Measurements from ENCODE around the gene SFRP5.

The SFRP5 gene

GRCh38 chr10:97773096-97773495 lies 1.3 kb upstream of the SFRP5 start:
- Histone ChIP-seq H3K27me3 (peaks cover 0 to 49% of the 10 kb centered on the region in 2 donors), H3K27ac (no peak overlapping the region), H3K4me1 (peaks cover 0 to 14% (median 12%) of the 10 kb centered on the region in 4 donors), H3K36me3 (no peaks in the 10 kb centered on the region), H3K9me3 (no peaks in the 10 kb centered on the region), H3K4me3 (no peak overlapping the region)
- intact Hi-C loops (cut with DNase I; ENCODE audit: low total_unique reads), result no loop called here
- TF ChIP-seq, protein P1, sequence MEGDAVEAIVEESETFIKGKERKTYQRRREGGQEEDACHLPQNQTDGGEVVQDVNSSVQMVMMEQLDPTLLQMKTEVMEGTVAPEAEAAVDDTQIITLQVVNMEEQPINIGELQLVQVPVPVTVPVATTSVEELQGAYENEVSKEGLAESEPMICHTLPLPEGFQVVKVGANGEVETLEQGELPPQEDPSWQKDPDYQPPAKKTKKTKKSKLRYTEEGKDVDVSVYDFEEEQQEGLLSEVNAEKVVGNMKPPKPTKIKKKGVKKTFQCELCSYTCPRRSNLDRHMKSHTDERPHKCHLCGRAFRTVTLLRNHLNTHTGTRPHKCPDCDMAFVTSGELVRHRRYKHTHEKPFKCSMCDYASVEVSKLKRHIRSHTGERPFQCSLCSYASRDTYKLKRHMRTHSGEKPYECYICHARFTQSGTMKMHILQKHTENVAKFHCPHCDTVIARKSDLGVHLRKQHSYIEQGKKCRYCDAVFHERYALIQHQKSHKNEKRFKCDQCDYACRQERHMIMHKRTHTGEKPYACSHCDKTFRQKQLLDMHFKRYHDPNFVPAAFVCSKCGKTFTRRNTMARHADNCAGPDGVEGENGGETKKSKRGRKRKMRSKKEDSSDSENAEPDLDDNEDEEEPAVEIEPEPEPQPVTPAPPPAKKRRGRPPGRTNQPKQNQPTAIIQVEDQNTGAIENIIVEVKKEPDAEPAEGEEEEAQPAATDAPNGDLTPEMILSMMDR (IDR thresholded peaks at IDR 0.05), result no peak
- no peak for DNase-seq

DNA sequence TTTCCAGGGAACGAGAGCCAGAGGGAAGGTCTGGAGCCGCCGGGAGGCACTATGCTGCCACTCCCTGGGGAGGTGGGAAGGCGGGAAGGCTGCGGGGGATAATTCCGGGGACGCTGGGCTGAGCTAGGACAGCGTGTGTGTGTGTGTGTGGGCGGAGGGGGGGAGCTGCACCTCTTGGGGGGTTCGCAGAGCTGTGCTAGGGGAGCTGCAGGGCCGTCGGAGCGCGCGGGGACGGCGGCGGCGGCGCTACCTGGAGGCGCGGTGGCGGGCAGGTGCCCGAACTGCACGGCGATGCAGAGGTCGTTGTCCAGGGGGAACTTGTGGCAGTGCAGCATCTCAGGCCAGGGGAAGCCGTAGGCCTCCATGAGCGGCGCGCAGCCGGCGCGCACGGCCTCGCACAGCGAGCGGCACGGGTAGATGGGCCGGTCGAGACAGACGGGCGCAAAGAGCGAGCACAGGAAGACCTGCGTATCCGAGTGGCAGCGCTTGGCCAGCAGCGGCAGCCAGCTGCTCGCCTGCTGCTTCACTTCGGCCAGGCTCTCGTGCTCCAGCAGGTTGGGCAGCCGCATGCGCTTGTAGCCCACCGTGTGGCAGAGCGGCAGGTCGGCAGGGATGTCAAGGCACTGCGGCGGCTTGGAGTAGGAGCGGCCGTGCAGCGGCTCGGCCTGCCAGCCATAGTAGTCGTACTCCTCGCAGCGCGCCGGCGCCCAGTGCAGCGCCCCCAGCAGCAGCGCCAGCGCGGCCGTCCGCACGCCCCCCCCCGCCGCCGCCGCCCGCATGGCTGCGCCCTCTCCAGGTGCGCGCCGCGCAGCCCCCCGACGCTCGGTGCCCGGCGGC lies 526 bp downstream of the SFRP5 start:
- intact Hi-C loops (cut with DNase I; ENCODE audit: low total_unique reads), result no loop called here
- DNase-seq, result no peak
- TF ChIP-seq, protein P1 (IDR thresholded peaks at IDR 0.05), result no peak
- Histone ChIP-seq H3K4me3 (no peak overlapping the region), H3K4me1 (peaks cover 0 to 14% (median 12%) of the 10 kb centered on the region in 4 donors), H3K9me3 (no peaks in the 10 kb centered on the region), H3K27ac (no peak overlapping the region), H3K36me3 (no peaks in the 10 kb centered on the region), H3K27me3 (peaks cover 0 to 49% of the 10 kb centered on the region in 2 donors)

DNA sequence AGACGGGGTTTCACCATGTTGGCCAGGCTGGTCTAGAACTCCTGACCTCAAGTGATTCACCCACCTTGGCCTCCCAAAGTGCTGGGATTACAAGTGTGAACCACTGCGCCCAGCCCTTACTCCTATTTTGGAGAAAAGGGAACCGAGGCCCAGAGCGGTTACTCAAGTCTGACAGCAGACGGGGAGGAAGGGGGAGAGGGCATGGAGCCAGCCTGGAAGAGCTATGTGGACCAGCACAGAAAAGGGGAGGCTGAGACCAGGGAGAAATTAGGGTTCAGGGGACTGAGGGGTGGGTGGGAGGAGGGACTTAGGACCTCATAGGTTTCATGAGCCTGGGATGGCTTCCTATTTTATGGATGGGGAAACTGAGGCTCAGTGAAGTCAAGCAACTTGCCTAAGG lies 1.5 kb downstream of the SFRP5 start:
- H3K27me3 ChIP-seq, result peaks cover 0 to 49% of the 10 kb centered on the region in 2 donors

DNA sequence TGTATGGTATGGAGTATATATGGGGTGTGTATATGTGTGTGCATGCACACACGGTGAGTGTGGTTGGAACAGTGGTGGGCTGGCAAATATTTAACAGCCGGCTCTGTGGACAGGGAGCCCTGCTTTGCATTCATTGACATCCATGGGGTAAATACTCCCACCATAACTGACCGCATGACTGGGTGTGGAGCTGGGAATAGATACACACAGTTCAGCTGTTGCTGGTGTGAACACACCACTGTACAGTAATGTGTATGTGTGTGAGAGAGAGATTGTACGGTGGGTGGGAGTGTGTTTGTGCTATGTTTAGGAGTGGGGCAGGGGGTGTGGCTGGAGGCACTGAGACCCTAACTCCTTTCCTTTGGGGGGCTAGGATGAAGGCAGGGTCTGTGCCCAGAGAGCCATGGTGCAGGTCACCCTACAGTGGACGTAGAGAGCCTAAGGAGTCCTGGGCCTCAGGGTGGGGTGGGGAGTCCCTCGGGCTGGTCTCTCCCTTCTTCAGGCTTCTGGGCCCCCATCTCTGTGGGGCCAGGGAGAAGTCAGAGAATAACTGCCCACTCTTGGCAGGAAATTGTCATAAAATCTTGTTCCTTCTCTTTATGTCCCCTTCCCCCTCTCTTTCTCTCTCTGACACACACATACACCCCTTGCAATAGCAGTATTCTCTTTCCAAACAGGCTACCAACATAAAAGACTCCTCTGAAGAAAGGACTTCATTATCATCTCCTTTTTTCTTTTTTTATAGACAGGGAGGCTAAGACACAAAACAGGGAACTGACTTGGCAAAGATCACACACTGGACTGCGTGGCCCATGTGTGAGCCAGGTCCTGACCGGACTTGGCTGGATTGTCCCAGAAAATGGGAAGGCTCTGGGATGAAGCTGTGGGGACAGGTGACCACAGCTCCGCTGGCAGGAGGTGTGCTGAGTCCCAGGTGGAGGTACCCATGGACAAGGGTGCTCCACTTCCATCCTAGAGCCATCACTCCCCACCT lies 3.2 kb downstream of the SFRP5 start:
- Histone ChIP-seq H3K4me3 (no peak overlapping the region), H3K27ac (no peak overlapping the region), H3K4me1 (peaks cover 0 to 14% (median 12%) of the 10 kb centered on the region in 4 donors), H3K36me3 (no peaks in the 10 kb centered on the region), H3K9me3 (no peaks in the 10 kb centered on the region), H3K27me3 (peaks cover 0 to 44% of the 10 kb centered on the region in 2 donors)
- intact Hi-C loops (cut with DNase I; ENCODE audit: low total_unique reads), result no loop called here
- TF ChIP-seq, protein P1 (IDR thresholded peaks at IDR 0.05), result no peak
- no peak for DNase-seq

More for the DNA sequence above, 1.5 kb downstream of the SFRP5 start:
- H3K27ac ChIP-seq, result no peak overlapping the region
- H3K36me3 ChIP-seq, result no peaks in the 10 kb centered on the region
- DNase-seq, result no peak
- intact Hi-C loops (cut with DNase I; ENCODE audit: low total_unique reads), result no loop called here
- H3K9me3 ChIP-seq, result no peaks in the 10 kb centered on the region
- H3K4me3 ChIP-seq, result no peak overlapping the region
- TF ChIP-seq, protein P1 (IDR thresholded peaks at IDR 0.05), result no peak
- H3K4me1 ChIP-seq, result peaks cover 0 to 14% (median 12%) of the 10 kb centered on the region in 4 donors

GRCh38 chr10:97766996-97767924 lies 4.5 kb downstream of the SFRP5 start:
- peaks cover 0 to 14% (median 12%) of the 10 kb centered on the region in 4 donors for H3K4me1 ChIP-seq
- TF ChIP-seq, protein P1 (IDR thresholded peaks at IDR 0.05), result no peak
- H3K4me3 ChIP-seq, result no peak overlapping the region
- no peak overlapping the region for H3K27ac ChIP-seq
- intact Hi-C loops (cut with DNase I; ENCODE audit: low total_unique reads), result no loop called here
- H3K36me3 ChIP-seq, result peaks cover 0 to 9% (median 6%) of the 10 kb centered on the region in 3 donors
- peaks cover 0 to 30% of the 10 kb centered on the region in 2 donors for H3K27me3 ChIP-seq
- no peaks in the 10 kb centered on the region for H3K9me3 ChIP-seq
- no peak for DNase-seq
